ENCODE measurements around the gene SERTAD2.

- TF ChIP-seq POLR2AphosphoS5 (IDR thresholded peaks at IDR 0.05; ENCODE audit: low read depth, low read length) (no peak), POLR2A (IDR thresholded peaks at IDR 0.05; ENCODE audit: low read depth, low read length) (no peak), TAF1 (IDR thresholded peaks at IDR 0.05; ENCODE audit: low read depth, low read length) (no peak), SPI1 (IDR thresholded peaks at IDR 0.05; ENCODE audit: low read depth, low read length) (no peak)
Measured at GRCh38 chr2:64593035-64593655, 60.6 kb downstream of the SERTAD2 start.

All from GM12891 (cell line).